MCF 10A (cell line): ENCODE measurements around the gene PARK7. TPM values are rescaled to one million over a fixed set of nuclear protein-coding genes. Genes with fewer than 3 reads are reported as not detected.
A peak's percentile ranks its signal among the peaks of the same experiment; 100 is the strongest.

Experiments used
- BruUV-seq: library from RNA; stranded (reverse); fragments of 400-500 nt; replicated peaks from 2 replicates; lab custom pipeline; 2021; lab: Mats Ljungman, UMichigan
- CTCF ChIA-PET: fragments of 300-600 bp; sonication (Branson Sonifier 250); formaldehyde crosslinking; extraction: SDS; loops from one replicate; lab custom pipeline; 2021; ENCODE audit warnings: antibody characterized with exemption, inconsistent platforms; lab: Yijun Ruan, JAX
- POLR2A ChIA-PET: fragments of 300-600, 350-650 bp; sonication (Branson Sonifier 250); formaldehyde crosslinking; extraction: SDS; loops from one replicate; lab custom pipeline; 2020; ENCODE audit warnings: antibody characterized with exemption, inconsistent platforms; lab: Yijun Ruan, JAX
- DNase-seq: peaks from one replicate; pipeline ENCODE4 v3.0.0-alpha.2; 2018; ENCODE audit not compliant: unreplicated experiment
- H3K27ac Mint-ChIP-seq: one replicate; pipeline ENCODE4 v1.8.0; 2022; ENCODE audit warnings: mild to moderate bottlenecking, low read depth, mixed read lengths; ENCODE audit not compliant: unreplicated experiment
- H3K27me3 Mint-ChIP-seq: one replicate; pipeline ENCODE4 v1.8.0; 2022; ENCODE audit warnings: mixed read lengths; ENCODE audit not compliant: insufficient read depth, unreplicated experiment
- H3K36me3 Mint-ChIP-seq: one replicate; pipeline ENCODE4 v1.8.0; 2022; ENCODE audit warnings: mild to moderate bottlenecking, moderate library complexity, mixed read lengths; ENCODE audit not compliant: insufficient read depth, unreplicated experiment
- H3K4me1 Mint-ChIP-seq: one replicate; pipeline ENCODE4 v1.8.0; 2022; ENCODE audit warnings: mixed read lengths; ENCODE audit not compliant: insufficient read depth, unreplicated experiment
- H3K4me3 Mint-ChIP-seq: one replicate; pipeline ENCODE4 v1.8.0; 2022; ENCODE audit warnings: mild to moderate bottlenecking, moderate library complexity, mixed read lengths; ENCODE audit not compliant: unreplicated experiment
- H3K9me3 Mint-ChIP-seq: one replicate; pipeline ENCODE4 v1.8.0; 2022; ENCODE audit warnings: mixed read lengths; ENCODE audit not compliant: unreplicated experiment
- intact Hi-C: fragments of 100-400 bp; cut with micrococcal nuclease; formaldehyde crosslinking; loops from 2 replicates; pipeline ENCODE4 v1.14.1; 2022
- total RNA-seq: library from RNA; stranded (reverse); gene quantifications from 2 replicates; pipeline ENCODE4 v1.2.3, GENCODE V29; 2022
- TF ChIP-seq, protein P1 (sequence below): fragments of 200-600 bp; IDR thresholded peaks from one replicate; pipeline ENCODE4 v1.8.0; 2022; ENCODE audit warnings: antibody characterized with exemption, mild to moderate bottlenecking; ENCODE audit not compliant: unreplicated experiment

The PARK7 gene
- total RNA-seq, 1 experiment from 2014 or later = 419 TPM

DNA sequence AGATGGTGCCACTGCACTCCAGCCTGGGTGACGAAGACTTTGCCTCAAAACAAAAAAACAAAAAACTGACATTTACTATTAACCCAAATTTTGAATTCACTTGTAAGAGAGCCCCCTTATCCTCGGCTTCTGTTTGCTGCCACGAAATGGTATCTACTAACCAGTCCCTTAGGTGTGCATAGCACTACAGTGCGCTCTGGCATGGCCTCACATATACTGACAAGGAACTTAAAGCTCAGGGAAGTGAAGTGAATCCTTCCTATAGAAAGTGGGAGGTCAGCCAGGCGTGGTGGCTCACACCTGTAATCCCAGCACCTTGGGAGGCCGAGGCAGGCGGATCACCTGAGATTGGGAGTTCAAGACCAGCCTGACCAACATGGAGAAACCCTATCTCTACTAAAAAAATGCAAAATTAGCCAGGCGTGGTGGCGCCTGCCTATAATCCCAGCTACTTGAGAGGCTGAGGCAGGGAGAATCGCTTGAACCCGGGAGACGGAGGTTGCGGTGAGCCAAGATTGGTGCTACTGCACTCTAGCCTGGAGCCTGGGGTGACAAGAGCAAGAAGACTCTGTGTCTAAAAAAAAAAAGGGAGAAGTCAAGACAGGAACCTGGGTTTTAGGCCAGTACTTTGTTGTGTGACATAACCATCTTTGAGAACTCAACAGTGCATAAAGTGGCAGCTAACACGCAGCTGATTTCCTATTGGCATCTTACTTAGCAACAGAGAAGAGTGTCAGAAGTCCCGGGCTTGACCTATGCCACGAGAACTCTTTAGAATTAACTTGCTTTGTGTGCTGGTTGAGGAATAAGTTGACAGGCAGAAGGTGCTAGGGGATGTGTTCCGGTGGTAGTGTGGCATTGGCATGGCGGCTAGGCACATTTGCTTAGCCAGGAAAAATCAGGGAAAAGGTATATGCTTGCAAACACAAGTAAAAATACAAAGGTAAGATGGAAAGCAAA, 47.8 kb downstream of the PARK7 start:
- POLR2A ChIA-PET = interaction anchor here (0.5 to 0.9 kb wide), 6 partner anchors 14 to 305 kb away, joined by 3 to 5 read pairs (median 3); no protein-coding TSS in a partner anchor
- Mint-ChIP-seq H3K9me3 (no peaks in the 10 kb centered on the region), H3K27ac (peak overlapping the region; percentile 79), H3K4me1 (peaks cover 48% of the 10 kb centered on the region), H3K36me3 (peaks cover 100% of the 10 kb centered on the region), H3K4me3 (peak overlapping the region; percentile 9), H3K27me3 (no peaks in the 10 kb centered on the region)
- intact Hi-C loops = no loop called here
- TF ChIP-seq, protein P1, sequence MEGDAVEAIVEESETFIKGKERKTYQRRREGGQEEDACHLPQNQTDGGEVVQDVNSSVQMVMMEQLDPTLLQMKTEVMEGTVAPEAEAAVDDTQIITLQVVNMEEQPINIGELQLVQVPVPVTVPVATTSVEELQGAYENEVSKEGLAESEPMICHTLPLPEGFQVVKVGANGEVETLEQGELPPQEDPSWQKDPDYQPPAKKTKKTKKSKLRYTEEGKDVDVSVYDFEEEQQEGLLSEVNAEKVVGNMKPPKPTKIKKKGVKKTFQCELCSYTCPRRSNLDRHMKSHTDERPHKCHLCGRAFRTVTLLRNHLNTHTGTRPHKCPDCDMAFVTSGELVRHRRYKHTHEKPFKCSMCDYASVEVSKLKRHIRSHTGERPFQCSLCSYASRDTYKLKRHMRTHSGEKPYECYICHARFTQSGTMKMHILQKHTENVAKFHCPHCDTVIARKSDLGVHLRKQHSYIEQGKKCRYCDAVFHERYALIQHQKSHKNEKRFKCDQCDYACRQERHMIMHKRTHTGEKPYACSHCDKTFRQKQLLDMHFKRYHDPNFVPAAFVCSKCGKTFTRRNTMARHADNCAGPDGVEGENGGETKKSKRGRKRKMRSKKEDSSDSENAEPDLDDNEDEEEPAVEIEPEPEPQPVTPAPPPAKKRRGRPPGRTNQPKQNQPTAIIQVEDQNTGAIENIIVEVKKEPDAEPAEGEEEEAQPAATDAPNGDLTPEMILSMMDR = no peak
- CTCF ChIA-PET = interaction anchor here (0.6 to 0.7 kb wide), 2 partner anchors 29 to 175 kb away, joined by 3 read pairs; no protein-coding TSS in a partner anchor
- no peak for DNase-seq
- no TSS peak for BruUV-seq

DNA sequence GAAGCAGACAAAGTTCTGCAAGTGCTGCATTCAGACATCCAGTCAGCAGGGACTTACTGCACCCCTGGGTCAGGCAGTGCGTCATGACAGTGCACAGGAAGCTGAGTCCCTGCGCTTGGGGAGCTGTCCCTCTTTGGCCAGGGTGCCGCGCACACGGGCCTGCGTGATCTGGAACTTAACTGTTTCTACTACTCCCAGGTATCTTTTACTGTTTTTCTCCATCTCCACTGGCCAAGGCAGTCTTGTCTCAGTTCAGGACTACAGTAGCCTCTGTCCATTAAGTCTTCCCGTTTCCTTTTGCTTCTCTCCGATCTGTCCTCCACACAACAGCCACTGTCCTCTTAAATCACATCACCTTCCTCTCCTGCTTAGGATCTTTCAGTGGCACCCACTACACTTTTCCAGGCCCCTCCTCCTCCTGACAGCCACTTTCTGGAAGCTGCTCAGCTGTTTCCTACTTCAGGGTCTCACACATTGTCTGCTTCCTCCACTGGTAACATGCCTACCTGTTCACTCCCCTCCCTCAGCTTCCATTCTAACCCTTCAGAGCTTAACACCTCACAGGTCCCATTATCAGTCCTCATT, 48.7 kb downstream of the PARK7 start:
- intact Hi-C loops = no loop called here
- ChIA-PET CTCF (interaction anchor here (0.9 to 1.8 kb wide), 3 partner anchors 27 to 229 kb away, joined by 4 to 6 read pairs (median 5); no protein-coding TSS in a partner anchor), POLR2A (interaction anchor here (0.7 to 9.2 kb wide), 6 partner anchors 8 to 304 kb away, joined by 3 to 256 read pairs (median 4); partner anchors contain the start of gene ERRFI1)
- Mint-ChIP-seq H3K9me3 (no peaks in the 10 kb centered on the region), H3K36me3 (peaks cover 100% of the 10 kb centered on the region), H3K27ac (peak overlapping the region; percentile 79), H3K4me1 (peaks cover 48% of the 10 kb centered on the region), H3K4me3 (no peak overlapping the region), H3K27me3 (no peaks in the 10 kb centered on the region)
- TF ChIP-seq, protein P1 = no peak
- no peak for DNase-seq
- no TSS peak for BruUV-seq

DNA sequence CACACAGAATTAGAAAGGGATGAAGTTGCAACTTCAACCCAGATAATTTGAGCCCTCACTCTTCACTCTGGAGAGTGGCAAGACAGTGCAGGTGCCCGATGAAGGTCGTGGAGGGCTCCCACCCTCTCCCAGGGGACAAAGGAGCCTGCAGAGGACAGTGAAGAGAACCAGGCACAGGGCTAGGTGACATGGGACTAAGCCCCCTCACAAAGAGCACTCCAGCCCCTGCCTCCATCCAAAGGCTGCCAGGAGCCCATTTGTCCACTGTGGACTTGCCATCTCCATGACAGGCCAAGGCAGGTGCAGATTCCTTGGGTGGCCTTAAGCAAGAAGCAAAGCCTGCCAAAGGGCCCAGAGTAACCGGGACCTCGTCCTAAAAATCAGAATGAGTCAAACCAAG, 49.5 kb downstream of the PARK7 start:
- Mint-ChIP-seq H3K4me3 (no peak overlapping the region), H3K4me1 (peaks cover 52% of the 10 kb centered on the region), H3K36me3 (peaks cover 100% of the 10 kb centered on the region), H3K27ac (peak overlapping the region; percentile 79), H3K27me3 (no peaks in the 10 kb centered on the region), H3K9me3 (no peaks in the 10 kb centered on the region)
- intact Hi-C loops = no loop called here
- ChIA-PET CTCF (interaction anchor here (1.0 to 1.9 kb wide), 3 partner anchors 28 to 228 kb away, joined by 5 to 11 read pairs (median 6); no protein-coding TSS in a partner anchor), POLR2A (interaction anchor here (0.6 to 9.2 kb wide), 11 partner anchors 9 to 249 kb away, joined by 3 to 256 read pairs (median 4); partner anchors contain the start of genes ERRFI1 and PARK7)
- DNase-seq = no peak
- TF ChIP-seq, protein P1 = no peak
- no TSS peak for BruUV-seq
